Placental pericyte (primary cell): ENCODE measurements around the gene MTSS2. TPM values are rescaled to one million over a fixed set of nuclear protein-coding genes. Genes with fewer than 3 reads are reported as not detected.

Experiments used
- total RNA-seq: library from RNA; depleted of rRNA; stranded (reverse); fragments of >200 nt; gene quantifications from 2 replicates; pipeline ENCODE4 v1.2.3, GENCODE V29; 2012

Gene MTSS2
- total RNA-seq: 49.2 and 76.6 TPM in 2 replicates

GRCh38 chr16:70685938-70686375 lies at the start of gene MTSS2:
MTSS2 (minus strand) TSS chr16:70686053; CDS start chr16:70685791, 262 bp downstream.

GRCh38 chr16:70646260-70647241 lies 39.3 kb downstream of the MTSS2 start, which contains the start of gene IL34:
IL34 (plus strand) TSS chr16:70646559; CDS start chr16:70646948, 389 bp downstream.

Other genes starting within 250 kb of the MTSS2 start
- 39.0 and 96.1 TPM in 2 replicates for gene ST3GAL2, start 247.0 kb downstream of the MTSS2 start, total RNA-seq
- 7.3 and 11.4 TPM in 2 replicates for gene FCSK, start 231.5 kb downstream of the MTSS2 start, total RNA-seq
- 42.9 and 72.0 TPM in 2 replicates for gene COG4, start 162.5 kb downstream of the MTSS2 start, total RNA-seq
- gene SF3B3, start 162.2 kb downstream of the MTSS2 start, total RNA-seq: 77.7 and 190 TPM in 2 replicates
- gene IL34, start 39.5 kb downstream of the MTSS2 start, total RNA-seq: 1.4 and 6.1 TPM in 2 replicates
- 67.4 and 88.6 TPM in 2 replicates for gene VAC14, start 115.1 kb upstream of the MTSS2 start, total RNA-seq